Smooth muscle cell (in vitro differentiated cells): ENCODE measurements around the gene FBN3. TPM values are rescaled to one million over a fixed set of nuclear protein-coding genes. Genes with fewer than 3 reads are reported as not detected.

Experiments used
- DNase-seq: peaks from one replicate; lab custom pipeline; 2025; ENCODE audit not compliant: unreplicated experiment; lab: John Stamatoyannopoulos, UW
- H2AFZ ChIP-seq: fragments of 200-600 bp; sonication (generic); 2 replicates; pipeline ENCODE4 v1.6.0; 2016; ENCODE audit warnings: antibody characterized with exemption, low read depth, mild to moderate bottlenecking
- H3F3A ChIP-seq: fragments of 200-600 bp; sonication (generic); 2 replicates; pipeline ENCODE4 v1.6.0; 2017; ENCODE audit warnings: antibody characterized with exemption, low read depth
- H3K27ac ChIP-seq: fragments of 200-600 bp; sonication (generic); 2 replicates; pipeline ENCODE4 v1.5.1; 2016; ENCODE audit warnings: low read depth, mild to moderate bottlenecking
- H3K27me3 ChIP-seq: fragments of 200-600 bp; sonication (generic); 2 replicates; pipeline ENCODE4 v1.6.1; 2016; ENCODE audit warnings: low read depth, mild to moderate bottlenecking
- H3K36me3 ChIP-seq: fragments of 200-600 bp; sonication (generic); 2 replicates; pipeline ENCODE4 v1.5.1; 2016; ENCODE audit warnings: low read depth
- H3K4me1 ChIP-seq: fragments of 200-600 bp; sonication (generic); 2 replicates; pipeline ENCODE4 v1.5.1; 2016; ENCODE audit warnings: low read depth
- H3K4me2 ChIP-seq: fragments of 200-600 bp; sonication (generic); 2 replicates; pipeline ENCODE4 v1.6.0; 2016; ENCODE audit warnings: mild to moderate bottlenecking
- H3K4me3 ChIP-seq: fragments of 200-600 bp; sonication (generic); 2 replicates; pipeline ENCODE4 v1.5.1; 2016; ENCODE audit warnings: mild to moderate bottlenecking
- H3K79me2 ChIP-seq: fragments of 200-600 bp; sonication (generic); 2 replicates; pipeline ENCODE4 v1.6.0; 2016; ENCODE audit warnings: low read depth, mild to moderate bottlenecking
- H3K9ac ChIP-seq: fragments of 200-600 bp; sonication (generic); 2 replicates; pipeline ENCODE4 v1.6.0; 2016; ENCODE audit warnings: low read depth
- H3K9me3 ChIP-seq: fragments of 200-600 bp; sonication (generic); replicated peaks from 2 replicates; pipeline ENCODE4 v1.5.1; 2016; ENCODE audit warnings: low read depth
- H4K20me1 ChIP-seq: fragments of 200-600 bp; sonication (generic); 2 replicates; pipeline ENCODE4 v1.6.0; 2016; ENCODE audit warnings: low read depth
- CTCF ChIP-seq: fragments of 200-600 bp; sonication (generic); IDR thresholded peaks from 2 replicates; pipeline ENCODE4 v1.5.1; 2017; ENCODE audit warnings: borderline replicate concordance, mild to moderate bottlenecking, antibody characterized with exemption; ENCODE audit not compliant: insufficient read depth, poor library complexity, severe bottlenecking
- WGBS: methylation state at CpG from one replicate; pipeline ENCODE4 v1.1.7; 2016; ENCODE audit warnings: low lambda C conversion rate; 5-methylcytosine and 5-hydroxymethylcytosine counted together
- polyA plus RNA-seq: library from polyadenylated mRNA; unstranded; fragments of >200 nt; fragmentation: Nextera tagmentation; extraction: Ambion mirVana; gene quantifications from 2 replicates; pipeline ENCODE4 v1.2.1, GENCODE V29; 2016
- total RNA-seq: library from RNA; depleted of rRNA; stranded (reverse); fragments of >200 nt; gene quantifications from 2 replicates; pipeline ENCODE4 v1.2.3, GENCODE V29; 2014

FBN3 gene
- total and polyA plus RNA-seq, 2 experiments from 2014 or later: not detected

- Histone ChIP-seq H3K36me3 (no peaks in the 10 kb centered on the region), H3K9ac (no peak overlapping the region), H3K79me2 (no peaks in the 10 kb centered on the region), H3K9me3 (no peaks in the 10 kb centered on the region), H3K4me2 (no peak overlapping the region), H4K20me1 (no peaks in the 10 kb centered on the region), H3K27ac (no peak overlapping the region), H3K4me1 (no peaks in the 10 kb centered on the region), H3K27me3 (no peaks in the 10 kb centered on the region), H3F3A (no peaks in the 10 kb centered on the region), H3K4me3 (no peak overlapping the region), H2AFZ (no peak overlapping the region)
- no peak for DNase-seq
- no peak for TF ChIP-seq CTCF
- 99% methylated on average over 13 of the region's 13 CpGs for WGBS
These were observed 62.5 kb downstream of the FBN3 start for GRCh38 chr19:8086849-8087248.

- Histone ChIP-seq H3K27me3 (no peaks in the 10 kb centered on the region), H3K4me3 (no peak overlapping the region), H3F3A (no peaks in the 10 kb centered on the region), H3K36me3 (no peaks in the 10 kb centered on the region), H3K9me3 (no peaks in the 10 kb centered on the region), H3K4me1 (no peaks in the 10 kb centered on the region), H3K79me2 (no peaks in the 10 kb centered on the region), H3K9ac (no peak overlapping the region), H3K27ac (no peak overlapping the region), H3K4me2 (no peak overlapping the region), H2AFZ (no peak overlapping the region), H4K20me1 (no peaks in the 10 kb centered on the region)
- no peak for TF ChIP-seq CTCF
- no peak for DNase-seq
- WGBS: 91% methylated on average over 20 of the region's 20 CpGs
These were observed 63.6 kb downstream of the FBN3 start for GRCh38 chr19:8085598-8086408.

GRCh38 chr19:8084152-8084551 is 65.2 kb downstream of the FBN3 start:
- Histone ChIP-seq H3K36me3 (no peaks in the 10 kb centered on the region), H4K20me1 (no peaks in the 10 kb centered on the region), H3K4me2 (no peak overlapping the region), H3K27me3 (no peaks in the 10 kb centered on the region), H3K9ac (no peak overlapping the region), H3K4me3 (no peak overlapping the region), H3K27ac (no peak overlapping the region), H2AFZ (no peak overlapping the region), H3K79me2 (no peaks in the 10 kb centered on the region), H3K4me1 (no peaks in the 10 kb centered on the region), H3K9me3 (no peaks in the 10 kb centered on the region), H3F3A (no peaks in the 10 kb centered on the region)
- TF ChIP-seq CTCF: no peak
- WGBS: 94% methylated on average over 13 of the region's 13 CpGs
- no peak for DNase-seq

- Histone ChIP-seq H4K20me1 (no peaks in the 10 kb centered on the region), H3K4me3 (no peak overlapping the region), H3K4me2 (no peak overlapping the region), H2AFZ (no peak overlapping the region), H3F3A (no peaks in the 10 kb centered on the region), H3K79me2 (no peaks in the 10 kb centered on the region), H3K36me3 (no peaks in the 10 kb centered on the region), H3K9ac (no peak overlapping the region), H3K9me3 (no peaks in the 10 kb centered on the region), H3K4me1 (no peaks in the 10 kb centered on the region), H3K27ac (no peak overlapping the region), H3K27me3 (no peaks in the 10 kb centered on the region)
- no peak for DNase-seq
- TF ChIP-seq CTCF: no peak
- 94% methylated on average over 12 of the region's 12 CpGs for WGBS
These were observed 66.3 kb downstream of the FBN3 start for GRCh38 chr19:8083141-8083540.
